ENCODE measurements around the gene C1RL.

GRCh38 chr12:7120166-7120565 is 11.2 kb upstream of the C1RL start:
- TF ChIP-seq CTCF (IDR thresholded peaks at IDR 0.05) (no peak), POLR2A (IDR thresholded peaks at IDR 0.05) (no peak)

Measured in uterus (tissue), 2 donors.